Suppressor macrophage treated with lipopolysaccharide for 1 hour (primary cell): ENCODE data around the gene ACTRT1.

Source experiments
- DNase-seq, 3 donors: peaks; one replicate each; pipeline ENCODE4 v3.0.0-alpha.2; 2020 to 2022

ACTRT1 gene

GRCh38 chrX:128052303-128052702, at the start of gene ACTRT1:
Gene ACTRT1, minus strand, starts transcription at chrX:128052403. Its CDS starts 197 bp downstream, at chrX:128052206.
- DNase-seq, result no peak

GRCh38 chrX:128078545-128078944, 26.3 kb upstream of the ACTRT1 start:
- DNase-seq, result no peak

GRCh38 chrX:128057421-128057820, 5.2 kb upstream of the ACTRT1 start:
- no peak for DNase-seq

- no peak for DNase-seq
Observed at GRCh38 chrX:128051526-128051925, 677 bp downstream of the ACTRT1 start.

- no peak for DNase-seq
Observed at GRCh38 chrX:128035318-128035717, 16.9 kb downstream of the ACTRT1 start.

GRCh38 chrX:128021566-128021965, 30.6 kb downstream of the ACTRT1 start:
- no peak for DNase-seq

- no peak for DNase-seq
Observed at GRCh38 chrX:128020701-128021100, 31.5 kb downstream of the ACTRT1 start.

GRCh38 chrX:128019218-128019617, 33.0 kb downstream of the ACTRT1 start:
- no peak for DNase-seq

GRCh38 chrX:128012015-128012414, 40.2 kb downstream of the ACTRT1 start:
- DNase-seq, result no peak

GRCh38 chrX:128007882-128008281, 44.3 kb downstream of the ACTRT1 start:
- DNase-seq, result no peak
